Measurements from ENCODE around the gene AP1S1. TPM values are rescaled to one million over a fixed set of nuclear protein-coding genes. Genes with fewer than 3 reads are reported as not detected.

The AP1S1 gene
- total and polyA plus RNA-seq, 2 experiments from 2014 or later, result 31.1 to 85.8 TPM

GRCh38 chr7:101172854-101173751 lies 18.8 kb downstream of the AP1S1 start:
- no peak overlapping the region for H2AFZ ChIP-seq
- H3K4me2 ChIP-seq, result peak overlapping the region; percentile 70
- peaks cover 98% of the 10 kb centered on the region for H3K27me3 ChIP-seq
- H4K20me1 ChIP-seq (ENCODE audit: insufficient read depth, poor library complexity, severe bottlenecking), result no peaks in the 10 kb centered on the region
- H3K9me2 ChIP-seq (replicated peaks; ENCODE audit: insufficient read depth), result no peaks in the 10 kb centered on the region
- H3K27ac ChIP-seq, result no peak overlapping the region
- H3K36me3 ChIP-seq (replicated peaks; ENCODE audit: insufficient read depth, low read depth), result no peaks in the 10 kb centered on the region
- no peak overlapping the region for H3K4me3 ChIP-seq
- no peaks in the 10 kb centered on the region for H3K9me3 ChIP-seq (ENCODE audit: low read depth)
- H3K79me2 ChIP-seq, result no peaks in the 10 kb centered on the region
- TF ChIP-seq EZH2phosphoT487 (IDR thresholded peaks at IDR 0.05; ENCODE audit: low read depth, severe bottlenecking, unreplicated experiment), result peak; percentile 14
- no peak for TF ChIP-seq CTCF (IDR thresholded peaks at IDR 0.05; ENCODE audit: poor library complexity)
- TF ChIP-seq EZH2 (IDR thresholded peaks at IDR 0.05; ENCODE audit: borderline replicate concordance), result no peak
- 6% methylated on average over 49 of the region's 53 CpGs for WGBS (ENCODE audit: low lambda C conversion rate, missing lambda C conversion rate)
- peaks cover 20% of the 10 kb centered on the region for H3K4me1 ChIP-seq (ENCODE audit: insufficient read depth)
- DNase-seq (ENCODE audit: low spot score), result peak; percentile 46

- no peaks in the 10 kb centered on the region for H3K9me2 ChIP-seq (replicated peaks; ENCODE audit: insufficient read depth)
Measured at GRCh38 chr7:101173752-101174244, 19.5 kb downstream of the AP1S1 start.

GRCh38 chr7:101174322-101174854 lies 20.1 kb downstream of the AP1S1 start:
- H3K4me2 ChIP-seq, result no peak overlapping the region

More at GRCh38 chr7:101173752-101174244, 19.5 kb downstream of the AP1S1 start:
- Histone ChIP-seq H3K4me1 (ENCODE audit: insufficient read depth) (peaks cover 20% of the 10 kb centered on the region), H3K36me3 (replicated peaks; ENCODE audit: insufficient read depth, low read depth) (no peaks in the 10 kb centered on the region), H3K27ac (no peak overlapping the region), H2AFZ (no peak overlapping the region), H3K9me3 (ENCODE audit: low read depth) (no peaks in the 10 kb centered on the region), H4K20me1 (ENCODE audit: insufficient read depth, poor library complexity, severe bottlenecking) (no peaks in the 10 kb centered on the region), H3K4me2 (peak overlapping the region; percentile 68), H3K79me2 (no peaks in the 10 kb centered on the region), H3K27me3 (peaks cover 97% of the 10 kb centered on the region), H3K4me3 (no peak overlapping the region)
- no peak for DNase-seq (ENCODE audit: low spot score)
- TF ChIP-seq EZH2 (IDR thresholded peaks at IDR 0.05; ENCODE audit: borderline replicate concordance) (no peak), EZH2phosphoT487 (IDR thresholded peaks at IDR 0.05; ENCODE audit: low read depth, severe bottlenecking, unreplicated experiment) (peak; percentile 17), CTCF (IDR thresholded peaks at IDR 0.05; ENCODE audit: poor library complexity) (no peak)
- WGBS (ENCODE audit: low lambda C conversion rate, missing lambda C conversion rate), result 13% methylated on average over 11 of the region's 16 CpGs

GRCh38 chr7:101175664-101176063 lies 21.4 kb downstream of the AP1S1 start:
- TF ChIP-seq EZH2 (IDR thresholded peaks at IDR 0.05; ENCODE audit: borderline replicate concordance) (no peak), CTCF (IDR thresholded peaks at IDR 0.05; ENCODE audit: poor library complexity) (no peak), EZH2phosphoT487 (IDR thresholded peaks at IDR 0.05; ENCODE audit: low read depth, severe bottlenecking, unreplicated experiment) (no peak)
- no peaks in the 10 kb centered on the region for H3K9me3 ChIP-seq (ENCODE audit: low read depth)
- H3K4me1 ChIP-seq (ENCODE audit: insufficient read depth), result peaks cover 21% of the 10 kb centered on the region
- H3K4me3 ChIP-seq, result no peak overlapping the region
- no peaks in the 10 kb centered on the region for H3K79me2 ChIP-seq
- 43% methylated on average over 3 of the region's 3 CpGs for WGBS (ENCODE audit: low lambda C conversion rate, missing lambda C conversion rate)
- H3K27ac ChIP-seq, result no peak overlapping the region
- no peaks in the 10 kb centered on the region for H4K20me1 ChIP-seq (ENCODE audit: insufficient read depth, poor library complexity, severe bottlenecking)
- H2AFZ ChIP-seq, result no peak overlapping the region
- DNase-seq (ENCODE audit: low spot score), result no peak
- H3K9me2 ChIP-seq (replicated peaks; ENCODE audit: insufficient read depth), result no peaks in the 10 kb centered on the region
- no peak overlapping the region for H3K4me2 ChIP-seq
- peaks cover 97% of the 10 kb centered on the region for H3K27me3 ChIP-seq
- H3K36me3 ChIP-seq (replicated peaks; ENCODE audit: insufficient read depth, low read depth), result no peaks in the 10 kb centered on the region

More at GRCh38 chr7:101174322-101174854, 20.1 kb downstream of the AP1S1 start:
- WGBS (ENCODE audit: low lambda C conversion rate, missing lambda C conversion rate), result 8% methylated on average over 27 of the region's 28 CpGs
- H3K27ac ChIP-seq, result no peak overlapping the region
- peaks cover 20% of the 10 kb centered on the region for H3K4me1 ChIP-seq (ENCODE audit: insufficient read depth)
- H2AFZ ChIP-seq, result no peak overlapping the region
- H3K9me2 ChIP-seq (replicated peaks; ENCODE audit: insufficient read depth), result no peaks in the 10 kb centered on the region
- no peak for DNase-seq (ENCODE audit: low spot score)
- no peaks in the 10 kb centered on the region for H3K9me3 ChIP-seq (ENCODE audit: low read depth)
- no peaks in the 10 kb centered on the region for H4K20me1 ChIP-seq (ENCODE audit: insufficient read depth, poor library complexity, severe bottlenecking)
- no peak overlapping the region for H3K4me3 ChIP-seq
- no peaks in the 10 kb centered on the region for H3K36me3 ChIP-seq (replicated peaks; ENCODE audit: insufficient read depth, low read depth)
- peak; percentile 76 for TF ChIP-seq EZH2 (IDR thresholded peaks at IDR 0.05; ENCODE audit: borderline replicate concordance)
- no peak for TF ChIP-seq EZH2phosphoT487 (IDR thresholded peaks at IDR 0.05; ENCODE audit: low read depth, severe bottlenecking, unreplicated experiment)
- no peaks in the 10 kb centered on the region for H3K79me2 ChIP-seq
- peaks cover 97% of the 10 kb centered on the region for H3K27me3 ChIP-seq
